Common myeloid progenitor, CD34-positive (primary cell): Measurements from ENCODE around the gene RUNX2.

Source experiments
- CTCF ChIA-PET: fragments of 350-600 bp; sonication (Branson Sonifier 250); formaldehyde crosslinking; loops from one replicate; lab custom pipeline; 2021; ENCODE audit warnings: antibody characterized with exemption; lab: Charles Lee
- POLR2A ChIA-PET: fragments of 350-600 bp; sonication (Branson Sonifier 250); formaldehyde crosslinking; loops from one replicate; lab custom pipeline; 2021; ENCODE audit warnings: antibody characterized with exemption; lab: Charles Lee
- DNase-seq, 3 donors: peaks; one replicate each; pipeline versions ENCODE4 v3.0.0 to v3.0.0-alpha.2; 2013
- H3K27ac ChIP-seq, 2 experiments: 1 replicate in 1 of 2; 2 replicates in 1 of 2; pipeline ENCODE4 v1.7.0; 2013; ENCODE audit warnings: inconsistent platforms in 2 of 2, low read length in 2 of 2, mild to moderate bottlenecking in 2 of 2, low read depth in 1 of 2, moderate library complexity in 1 of 2; ENCODE audit not compliant: severe bottlenecking in 2 of 2, insufficient read depth in 1 of 2, poor library complexity in 1 of 2
- H3K27me3 ChIP-seq, 5 experiments: replicated peaks in 2 of 5; 1 replicate in 3 of 5; 2 replicates in 2 of 5; pipeline versions ENCODE4 v1.6.1 to v1.7.0; 2013; ENCODE audit warnings: low read length in 4 of 5, mild to moderate bottlenecking in 2 of 5, moderate library complexity in 2 of 5, inconsistent platforms in 1 of 5; ENCODE audit not compliant: insufficient read depth in 5 of 5, control insufficient read depth in 4 of 5
- H3K36me3 ChIP-seq, 4 experiments: 1 replicate in 2 of 4; 2 replicates in 2 of 4; pipeline versions ENCODE4 v1.6.1 to v1.7.0; 2013; ENCODE audit warnings: low read length in 3 of 4, control low read depth in 1 of 4, mild to moderate bottlenecking in 1 of 4; ENCODE audit not compliant: control insufficient read depth in 4 of 4, insufficient read depth in 4 of 4
- H3K4me1 ChIP-seq, 4 experiments: 1 replicate in 3 of 4; 2 replicates in 1 of 4; pipeline versions ENCODE4 v1.6.1 to v1.7.1; 2013; ENCODE audit warnings: low read length in 3 of 4, mild to moderate bottlenecking in 3 of 4, control low read depth in 1 of 4, inconsistent platforms in 1 of 4, moderate library complexity in 1 of 4; ENCODE audit not compliant: control insufficient read depth in 4 of 4, insufficient read depth in 4 of 4; ENCODE audit errors: control extremely low read depth in 1 of 4
- H3K4me3 ChIP-seq, 7 experiments: 1 replicate in 4 of 7; 2 replicates in 3 of 7; pipeline versions ENCODE4 v1.5.1 to v1.7.0; 2013; ENCODE audit warnings: mild to moderate bottlenecking in 7 of 7, low read length in 6 of 7, moderate library complexity in 6 of 7, inconsistent platforms in 2 of 7, low read depth in 2 of 7, control low read depth in 1 of 7; ENCODE audit not compliant: insufficient read depth in 4 of 7, control insufficient read depth in 1 of 7; ENCODE audit errors: extremely low read depth in 1 of 7
- H3K9me3 ChIP-seq, 5 experiments: 1 replicate in 4 of 5; 2 replicates in 1 of 5; pipeline versions ENCODE4 v1.6.1 to v1.7.1; 2013; ENCODE audit warnings: low read length in 4 of 5, mild to moderate bottlenecking in 2 of 5, inconsistent platforms in 1 of 5, low read depth in 1 of 5, moderate library complexity in 1 of 5; ENCODE audit not compliant: control insufficient read depth in 4 of 5, insufficient read depth in 2 of 5; ENCODE audit errors: control extremely low read depth in 1 of 5
- WGBS: methylation state at CpG from one replicate; pipeline ENCODE4 v1.1.5; 2013; ENCODE audit not compliant: insufficient coverage; 5-methylcytosine and 5-hydroxymethylcytosine counted together

RUNX2 gene

GRCh38 chr6:45505470-45505869, 177.3 kb downstream of the RUNX2 start:
- peaks cover 3 to 32% (median 14%) of the 10 kb centered on the region in 4 experiments for H3K4me1 ChIP-seq
- CTCF ChIA-PET = interaction anchor here (1.0 to 1.4 kb wide), 3 partner anchors 9 to 423 kb away, joined by 3 to 6 read pairs (median 4); no protein-coding TSS in a partner anchor
- no peak overlapping the region for H3K4me3 ChIP-seq
- DNase-seq = no peak
- 91% methylated on average over 1 of the region's 2 CpGs for WGBS
- H3K9me3 ChIP-seq = no peaks in the 10 kb centered on the region
- H3K27me3 ChIP-seq = no peaks in the 10 kb centered on the region
- H3K36me3 ChIP-seq = peaks cover 0 to 48% (median 17%) of the 10 kb centered on the region in 4 experiments
- POLR2A ChIA-PET = no interaction called here
- H3K27ac ChIP-seq = no peak overlapping the region

DNA sequence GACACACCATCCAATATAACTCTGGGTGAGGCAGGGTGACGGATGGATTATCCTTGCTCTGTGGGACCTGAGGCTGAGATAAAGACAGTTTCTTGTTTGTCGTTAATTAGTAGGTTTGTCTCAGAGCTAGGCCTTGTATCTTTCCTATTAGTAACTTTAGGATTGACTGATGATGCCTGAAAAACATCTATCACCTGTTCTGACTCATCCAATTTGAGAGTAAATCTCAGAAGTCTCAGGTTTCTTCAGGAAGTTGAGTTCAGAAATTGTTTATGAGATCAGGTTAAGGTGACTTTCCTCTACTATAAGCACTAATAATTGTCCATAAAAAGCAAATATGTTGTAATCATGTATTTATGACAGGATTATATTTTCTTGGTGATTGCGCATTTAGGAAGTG, 179.1 kb downstream of the RUNX2 start:
- 100% methylated on average over 1 of the region's 3 CpGs for WGBS
- H3K4me3 ChIP-seq = no peak overlapping the region
- CTCF ChIA-PET = interaction anchor here (1.6 kb wide), 1 partner anchor 14 kb away, joined by 5 read pairs; no protein-coding TSS in a partner anchor
- H3K27me3 ChIP-seq = no peaks in the 10 kb centered on the region
- H3K27ac ChIP-seq = no peak overlapping the region
- POLR2A ChIA-PET = no interaction called here
- DNase-seq = no peak
- peaks cover 1 to 44% (median 12%) of the 10 kb centered on the region in 4 experiments for H3K36me3 ChIP-seq
- no peaks in the 10 kb centered on the region for H3K9me3 ChIP-seq
- H3K4me1 ChIP-seq = peaks cover 3 to 32% (median 14%) of the 10 kb centered on the region in 4 experiments

DNA sequence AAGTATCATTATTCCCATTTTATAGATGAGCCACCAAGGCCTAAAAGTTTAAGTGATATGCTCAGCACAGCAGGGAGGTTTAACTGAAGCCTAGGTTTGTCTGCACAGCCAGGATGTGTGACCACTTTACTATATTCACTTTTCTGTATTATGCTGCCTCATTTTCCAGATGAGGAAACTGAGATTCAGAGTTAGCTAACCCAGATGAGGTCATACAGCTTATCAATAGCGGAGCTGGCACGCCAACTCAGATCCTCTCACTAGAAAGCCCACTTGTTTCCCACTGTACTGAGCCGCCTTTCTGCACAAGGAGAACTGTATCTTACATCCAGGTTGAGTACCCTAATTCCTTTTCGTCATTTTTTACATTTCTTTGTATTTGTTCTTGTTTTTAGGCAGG, 181.3 kb downstream of the RUNX2 start:
- Histone ChIP-seq H3K4me3 (no peak overlapping the region), H3K4me1 (peaks cover 2 to 19% (median 10%) of the 10 kb centered on the region in 4 experiments), H3K9me3 (no peaks in the 10 kb centered on the region), H3K36me3 (peaks cover 11 to 49% (median 26%) of the 10 kb centered on the region in 4 experiments), H3K27me3 (no peaks in the 10 kb centered on the region), H3K27ac (no peak overlapping the region)
- ChIA-PET CTCF (interaction anchor here (0.9 to 1.5 kb wide), 3 partner anchors 12 to 205 kb away, joined by 3 to 5 read pairs (median 3); no protein-coding TSS in a partner anchor), POLR2A (interaction anchor here (1.5 kb wide), 1 partner anchor 14 kb away, joined by 5 read pairs; no protein-coding TSS in a partner anchor)
- no peak for DNase-seq
- 96% methylated on average over 3 of the region's 4 CpGs for WGBS

GRCh38 chr6:45512717-45513116, 184.6 kb downstream of the RUNX2 start:
- Histone ChIP-seq H3K9me3 (no peaks in the 10 kb centered on the region), H3K36me3 (peaks cover 11 to 46% (median 25%) of the 10 kb centered on the region in 4 experiments), H3K4me3 (no peak overlapping the region), H3K27ac (no peak overlapping the region), H3K4me1 (peaks cover 2 to 10% (median 7%) of the 10 kb centered on the region in 4 experiments), H3K27me3 (no peaks in the 10 kb centered on the region)
- ChIA-PET CTCF (no interaction called here), POLR2A (no interaction called here)
- DNase-seq = no peak
- WGBS = 93% methylated on average over 3 of the region's 3 CpGs

GRCh38 chr6:45513213-45513618, 185.1 kb downstream of the RUNX2 start:
- Histone ChIP-seq H3K4me1 (peaks cover 2 to 15% (median 9%) of the 10 kb centered on the region in 4 experiments), H3K36me3 (peaks cover 11 to 46% (median 25%) of the 10 kb centered on the region in 4 experiments), H3K27me3 (no peaks in the 10 kb centered on the region), H3K4me3 (no peak overlapping the region), H3K9me3 (no peaks in the 10 kb centered on the region), H3K27ac (no peak overlapping the region)
- CTCF ChIA-PET = no interaction called here
- no peak for DNase-seq
- 100% methylated on average over 9 of the region's 9 CpGs for WGBS
- POLR2A ChIA-PET = no interaction called here

DNA sequence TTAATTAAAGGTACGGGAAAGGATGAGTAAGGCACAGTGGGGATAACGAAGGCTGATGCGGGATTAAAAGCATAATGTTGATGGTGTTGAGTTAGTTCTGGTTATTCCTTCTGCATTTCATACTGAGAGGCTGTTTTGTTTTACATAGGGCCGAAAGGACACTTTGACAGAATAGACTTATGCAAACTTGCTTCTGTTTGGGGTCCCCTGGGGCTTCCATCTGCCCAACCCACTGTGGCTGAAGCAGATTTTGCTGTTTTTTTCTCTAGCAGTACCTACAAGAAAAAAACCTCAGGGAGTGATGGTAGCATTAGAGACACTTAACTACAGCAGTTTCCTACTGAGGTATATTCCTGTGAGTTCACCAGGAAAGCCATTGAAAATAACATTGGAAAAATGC, 185.7 kb downstream of the RUNX2 start:
- no peaks in the 10 kb centered on the region for H3K9me3 ChIP-seq
- peaks cover 11 to 46% (median 25%) of the 10 kb centered on the region in 4 experiments for H3K36me3 ChIP-seq
- H3K4me1 ChIP-seq = peaks cover 2 to 17% (median 9%) of the 10 kb centered on the region in 4 experiments
- DNase-seq = no peak
- 100% methylated on average over 2 of the region's 4 CpGs for WGBS
- H3K27me3 ChIP-seq = no peaks in the 10 kb centered on the region
- no peak overlapping the region for H3K27ac ChIP-seq
- CTCF ChIA-PET = no interaction called here
- POLR2A ChIA-PET = no interaction called here
- no peak overlapping the region for H3K4me3 ChIP-seq

- no peak overlapping the region for H3K4me3 ChIP-seq
- no peaks in the 10 kb centered on the region for H3K27me3 ChIP-seq
- DNase-seq = no peak
- WGBS = 94% methylated on average over 3 of the region's 5 CpGs
- ChIA-PET CTCF (no interaction called here), POLR2A (interaction anchor here (0.6 kb wide), 1 partner anchor 21 kb away, joined by 4 read pairs; no protein-coding TSS in a partner anchor)
- peaks cover 2 to 13% (median 7%) of the 10 kb centered on the region in 4 experiments for H3K4me1 ChIP-seq
- no peaks in the 10 kb centered on the region for H3K9me3 ChIP-seq
- H3K36me3 ChIP-seq = peaks cover 11 to 44% (median 25%) of the 10 kb centered on the region in 4 experiments
- no peak overlapping the region for H3K27ac ChIP-seq
These were observed 186.5 kb downstream of the RUNX2 start for GRCh38 chr6:45514454-45515230.
